ENCODE data around the gene ATOH8.

Gene ATOH8

DNA sequence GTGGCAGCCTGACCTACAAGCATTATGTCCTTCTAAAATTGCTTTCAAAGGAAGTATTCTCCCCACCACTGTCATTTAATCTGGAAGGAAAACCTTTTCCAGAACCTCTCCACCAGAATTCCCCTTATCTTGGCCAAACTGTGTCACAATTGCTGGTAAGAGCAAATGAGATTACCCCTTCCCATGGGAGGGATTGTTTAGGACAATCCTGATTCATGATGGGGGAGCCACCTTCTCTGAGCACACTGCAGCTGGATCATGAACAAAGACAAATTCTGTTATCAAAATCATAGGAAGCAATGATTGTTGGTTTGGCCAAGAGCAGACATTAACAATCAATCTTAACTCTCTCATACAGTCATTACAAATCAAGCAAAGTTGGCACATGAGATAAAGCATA, 18.1 kb upstream of the ATOH8 start:
- no peak for DNase-seq (ENCODE audit: low spot score)
- no peak overlapping the region for H3K4me3 ChIP-seq
- H3K27ac ChIP-seq = peak overlapping the region in 1 of 2 donors; percentile 40
- TF ChIP-seq, protein P1, sequence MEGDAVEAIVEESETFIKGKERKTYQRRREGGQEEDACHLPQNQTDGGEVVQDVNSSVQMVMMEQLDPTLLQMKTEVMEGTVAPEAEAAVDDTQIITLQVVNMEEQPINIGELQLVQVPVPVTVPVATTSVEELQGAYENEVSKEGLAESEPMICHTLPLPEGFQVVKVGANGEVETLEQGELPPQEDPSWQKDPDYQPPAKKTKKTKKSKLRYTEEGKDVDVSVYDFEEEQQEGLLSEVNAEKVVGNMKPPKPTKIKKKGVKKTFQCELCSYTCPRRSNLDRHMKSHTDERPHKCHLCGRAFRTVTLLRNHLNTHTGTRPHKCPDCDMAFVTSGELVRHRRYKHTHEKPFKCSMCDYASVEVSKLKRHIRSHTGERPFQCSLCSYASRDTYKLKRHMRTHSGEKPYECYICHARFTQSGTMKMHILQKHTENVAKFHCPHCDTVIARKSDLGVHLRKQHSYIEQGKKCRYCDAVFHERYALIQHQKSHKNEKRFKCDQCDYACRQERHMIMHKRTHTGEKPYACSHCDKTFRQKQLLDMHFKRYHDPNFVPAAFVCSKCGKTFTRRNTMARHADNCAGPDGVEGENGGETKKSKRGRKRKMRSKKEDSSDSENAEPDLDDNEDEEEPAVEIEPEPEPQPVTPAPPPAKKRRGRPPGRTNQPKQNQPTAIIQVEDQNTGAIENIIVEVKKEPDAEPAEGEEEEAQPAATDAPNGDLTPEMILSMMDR (IDR thresholded peaks at IDR 0.05) = no peak

DNA sequence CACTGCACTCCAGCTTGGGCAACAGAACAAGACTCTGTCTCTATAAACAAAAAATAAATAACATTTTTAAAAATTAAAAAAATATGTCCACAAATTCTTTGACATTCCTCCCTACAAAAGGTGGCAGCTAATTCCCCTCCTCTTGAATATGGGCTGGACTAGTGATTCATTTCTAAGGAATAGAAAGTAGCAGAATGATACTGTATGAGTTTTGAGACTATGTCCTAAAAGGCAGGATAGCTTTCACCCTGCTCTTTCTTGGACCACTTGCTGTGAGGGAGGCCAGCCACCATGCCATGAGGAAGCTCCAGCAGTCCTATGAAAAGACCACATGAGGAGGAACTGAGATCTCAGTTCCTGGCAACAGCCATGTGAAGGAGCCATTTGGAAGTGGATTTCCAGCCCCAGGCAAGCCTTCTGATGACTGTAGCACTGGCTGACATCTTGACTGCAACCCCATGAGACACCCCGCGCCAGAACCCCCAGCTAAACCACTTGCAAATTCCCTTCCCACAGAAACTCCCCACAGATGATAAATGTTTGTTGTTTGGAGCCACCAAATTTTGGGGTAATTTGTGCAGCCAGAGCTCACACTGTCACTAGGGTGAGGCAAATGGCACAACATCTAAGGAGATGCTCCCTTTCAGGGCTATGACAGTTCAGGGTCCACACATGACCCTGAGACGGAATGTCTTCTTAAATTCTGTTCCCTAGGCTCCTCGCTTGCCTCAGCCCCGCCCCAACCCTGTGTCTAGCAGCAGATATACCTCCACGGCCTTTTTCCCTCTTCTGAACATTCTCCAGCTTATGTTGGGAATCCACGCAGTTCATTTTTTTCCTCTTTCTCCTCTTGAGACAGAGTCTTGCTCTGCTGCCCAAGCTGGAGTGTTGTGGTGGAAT, 17.1 kb upstream of the ATOH8 start:
- Histone ChIP-seq H3K27ac (peak overlapping the region; percentile 87 to 98), H3K4me3 (no peak overlapping the region)
- TF ChIP-seq, protein P1 (IDR thresholded peaks at IDR 0.05) = no peak
- no peak for DNase-seq (ENCODE audit: low spot score)

DNA sequence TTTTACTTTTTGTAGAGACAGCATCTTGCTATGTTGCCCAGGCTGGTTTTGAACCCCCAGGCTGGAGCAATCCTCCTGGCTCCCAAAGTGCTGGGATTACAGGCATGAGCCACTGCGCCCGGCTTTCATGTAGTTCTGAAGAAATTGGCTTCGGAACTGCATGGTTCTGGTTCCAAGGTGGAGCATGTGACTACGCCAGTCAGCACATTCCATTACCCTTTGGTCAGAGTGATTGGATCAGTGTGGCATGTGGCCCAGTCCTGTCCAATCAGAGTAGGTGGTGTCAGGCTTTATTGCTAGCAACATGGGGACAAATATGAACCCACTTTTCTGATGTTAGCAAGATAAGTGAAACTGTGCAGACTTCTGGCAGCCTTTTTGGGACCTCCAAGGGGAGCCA, 16.3 kb upstream of the ATOH8 start:
- Histone ChIP-seq H3K4me3 (no peak overlapping the region), H3K27ac (peak overlapping the region; percentile 87 to 98)
- TF ChIP-seq, protein P1 (IDR thresholded peaks at IDR 0.05) = no peak
- DNase-seq (ENCODE audit: low spot score) = peak; percentile 96

DNA sequence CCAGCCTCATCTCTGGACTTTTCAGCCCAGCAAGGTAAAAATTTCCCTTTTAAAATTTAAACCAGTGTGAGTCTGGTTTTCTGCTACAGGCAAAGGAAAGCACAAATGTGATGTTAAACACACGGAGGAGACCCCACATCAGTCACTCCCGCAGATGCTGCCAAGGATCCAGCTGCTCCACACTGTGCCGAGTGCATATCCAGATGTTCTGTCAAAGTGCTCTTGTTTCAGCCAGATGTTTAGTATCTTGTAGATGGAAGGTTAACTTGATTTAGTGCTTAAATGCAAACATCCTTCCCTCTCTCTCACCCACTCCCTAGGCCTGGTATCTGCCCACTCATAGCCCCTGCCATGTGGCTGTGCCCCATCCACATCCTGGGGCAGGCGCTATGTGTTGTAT, 15.8 kb upstream of the ATOH8 start:
- no peak for DNase-seq (ENCODE audit: low spot score)
- TF ChIP-seq, protein P1 (IDR thresholded peaks at IDR 0.05) = no peak
- Histone ChIP-seq H3K27ac (peak overlapping the region; percentile 87 to 98), H3K4me3 (no peak overlapping the region)

DNA sequence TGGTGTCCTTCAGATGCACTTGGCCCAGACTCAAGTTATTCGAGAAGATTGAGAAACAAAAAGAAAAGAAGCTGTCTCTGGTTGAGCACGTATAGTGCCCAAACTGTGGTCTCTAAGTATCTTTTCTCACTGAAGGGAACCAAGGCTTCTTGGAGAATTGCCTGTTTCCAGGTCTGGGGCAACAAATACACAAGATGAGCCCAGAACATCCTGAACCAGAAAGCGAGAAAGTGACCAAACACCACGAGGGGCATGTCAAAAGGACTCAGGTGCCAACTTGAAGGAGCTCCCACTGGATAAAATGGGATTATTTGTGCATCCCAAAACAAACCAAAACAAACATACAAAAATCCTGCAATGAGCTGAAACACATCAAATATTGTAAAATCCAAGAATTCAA, 13.6 kb upstream of the ATOH8 start:
- Histone ChIP-seq H3K4me3 (no peak overlapping the region), H3K27ac (peak overlapping the region; percentile 96 to 98)
- TF ChIP-seq, protein P1 (IDR thresholded peaks at IDR 0.05) = no peak
- no peak for DNase-seq (ENCODE audit: low spot score)

DNA sequence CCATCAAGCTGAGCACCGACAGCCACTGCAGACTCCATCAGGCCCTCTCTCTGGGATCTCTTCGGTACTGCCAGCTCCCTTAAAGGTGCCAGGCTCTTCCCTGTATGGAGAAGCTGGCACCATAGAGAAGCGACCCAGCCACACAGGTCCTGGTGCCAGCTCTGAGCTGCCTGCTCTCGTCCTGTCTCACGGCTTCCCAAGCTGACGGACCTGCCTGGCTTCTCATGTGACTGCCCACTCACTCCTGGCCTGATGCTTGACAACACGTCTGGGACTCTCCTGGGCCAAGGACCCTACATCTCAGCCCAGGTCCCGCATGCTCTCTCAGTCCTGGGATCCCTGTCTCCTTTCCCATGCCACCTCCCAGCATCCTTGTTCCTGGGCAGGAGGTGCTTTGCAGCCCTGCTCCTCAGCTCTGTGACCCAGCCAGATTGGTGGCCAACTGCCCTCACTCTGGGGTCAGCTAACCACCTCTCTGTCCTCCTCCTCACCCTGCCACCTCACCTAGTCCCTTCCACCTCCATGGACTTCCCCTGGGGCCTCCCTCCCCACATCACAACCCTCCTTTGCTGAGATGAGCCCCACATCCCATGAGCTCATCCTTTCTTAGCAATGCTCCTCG, 12.5 kb upstream of the ATOH8 start:
- DNase-seq (ENCODE audit: low spot score) = peak; percentile 88
- H3K4me3 ChIP-seq = peak overlapping the region; percentile 39
- peak overlapping the region; percentile 96 to 98 for H3K27ac ChIP-seq
- TF ChIP-seq, protein P1 (IDR thresholded peaks at IDR 0.05) = no peak
